OCI-LY7 (cell line): ENCODE results near the gene TCFL5.

Experiments used
- CTCF ChIP-seq: fragments of 200-600 bp; sonication (generic); conservative IDR thresholded peaks from 2 replicates; pipeline ENCODE4 v1.5.1; 2014; ENCODE audit warnings: mild to moderate bottlenecking, antibody characterized with exemption, low read length, moderate library complexity, mixed read lengths
- EZH2phosphoT487 ChIP-seq: fragments of 200-600 bp; sonication (generic); IDR thresholded peaks from 2 replicates; pipeline ENCODE4 v1.6.1; 2018; ENCODE audit warnings: low read depth, borderline replicate concordance, mild to moderate bottlenecking, mixed run types, antibody characterized with exemption, low read length, moderate library complexity, mixed read lengths

- TF ChIP-seq CTCF: no peak
- TF ChIP-seq EZH2phosphoT487: no peak
These were observed 22.4 kb downstream of the TCFL5 start for GRCh38 chr20:62839261-62839660.
